ENCODE data around the gene HS6ST2.

HS6ST2 gene

DNA sequence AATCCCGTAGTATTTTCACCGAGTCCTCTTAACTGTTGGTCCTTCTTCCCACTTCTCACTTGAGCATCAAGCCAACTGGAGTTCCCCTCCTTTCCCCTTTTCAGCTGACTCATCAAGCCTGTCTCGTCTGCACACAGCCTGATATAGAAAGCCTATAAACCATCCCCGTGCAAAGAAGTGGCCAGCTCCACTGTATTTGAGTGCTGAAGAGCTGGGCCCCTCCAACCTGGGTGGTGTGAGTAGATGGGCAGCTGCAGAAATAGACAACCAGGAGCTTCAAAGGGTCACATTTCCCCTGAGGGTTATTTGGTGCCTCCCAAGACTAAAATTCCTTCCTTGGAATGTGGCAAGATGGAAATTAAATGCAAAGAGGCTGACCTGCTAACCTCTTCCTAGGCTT is 199.7 kb downstream of the HS6ST2 start (continued):
- TF ChIP-seq, protein P1, sequence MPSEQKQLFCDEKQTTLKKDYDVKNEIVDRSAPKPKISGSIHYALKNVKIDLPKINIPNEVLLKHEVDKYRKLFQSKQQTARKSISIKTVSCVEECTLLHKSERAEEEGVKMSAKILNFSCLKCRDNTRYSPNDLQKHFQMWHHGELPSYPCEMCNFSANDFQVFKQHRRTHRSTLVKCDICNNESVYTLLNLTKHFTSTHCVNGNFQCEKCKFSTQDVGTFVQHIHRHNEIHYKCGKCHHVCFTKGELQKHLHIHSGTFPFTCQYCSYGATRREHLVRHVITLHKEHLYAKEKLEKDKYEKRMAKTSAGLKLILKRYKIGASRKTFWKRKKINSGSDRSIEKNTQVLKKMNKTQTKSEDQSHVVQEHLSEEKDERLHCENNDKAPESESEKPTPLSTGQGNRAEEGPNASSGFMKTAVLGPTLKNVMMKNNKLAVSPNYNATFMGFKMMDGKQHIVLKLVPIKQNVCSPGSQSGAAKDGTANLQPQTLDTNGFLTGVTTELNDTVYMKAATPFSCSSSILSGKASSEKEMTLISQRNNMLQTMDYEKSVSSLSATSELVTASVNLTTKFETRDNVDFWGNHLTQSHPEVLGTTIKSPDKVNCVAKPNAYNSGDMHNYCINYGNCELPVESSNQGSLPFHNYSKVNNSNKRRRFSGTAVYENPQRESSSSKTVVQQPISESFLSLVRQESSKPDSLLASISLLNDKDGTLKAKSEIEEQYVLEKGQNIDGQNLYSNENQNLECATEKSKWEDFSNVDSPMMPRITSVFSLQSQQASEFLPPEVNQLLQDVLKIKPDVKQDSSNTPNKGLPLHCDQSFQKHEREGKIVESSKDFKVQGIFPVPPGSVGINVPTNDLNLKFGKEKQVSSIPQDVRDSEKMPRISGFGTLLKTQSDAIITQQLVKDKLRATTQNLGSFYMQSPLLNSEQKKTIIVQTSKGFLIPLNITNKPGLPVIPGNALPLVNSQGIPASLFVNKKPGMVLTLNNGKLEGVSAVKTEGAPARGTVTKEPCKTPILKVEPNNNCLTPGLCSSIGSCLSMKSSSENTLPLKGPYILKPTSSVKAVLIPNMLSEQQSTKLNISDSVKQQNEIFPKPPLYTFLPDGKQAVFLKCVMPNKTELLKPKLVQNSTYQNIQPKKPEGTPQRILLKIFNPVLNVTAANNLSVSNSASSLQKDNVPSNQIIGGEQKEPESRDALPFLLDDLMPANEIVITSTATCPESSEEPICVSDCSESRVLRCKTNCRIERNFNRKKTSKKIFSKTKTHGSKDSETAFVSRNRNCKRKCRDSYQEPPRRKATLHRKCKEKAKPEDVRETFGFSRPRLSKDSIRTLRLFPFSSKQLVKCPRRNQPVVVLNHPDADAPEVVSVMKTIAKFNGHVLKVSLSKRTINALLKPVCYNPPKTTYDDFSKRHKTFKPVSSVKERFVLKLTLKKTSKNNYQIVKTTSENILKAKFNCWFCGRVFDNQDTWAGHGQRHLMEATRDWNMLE (tag by site-specific recombination; conservative IDR thresholded peaks at IDR 0.05; ENCODE audit: low read depth), result no peak
- TF ChIP-seq, protein P2, sequence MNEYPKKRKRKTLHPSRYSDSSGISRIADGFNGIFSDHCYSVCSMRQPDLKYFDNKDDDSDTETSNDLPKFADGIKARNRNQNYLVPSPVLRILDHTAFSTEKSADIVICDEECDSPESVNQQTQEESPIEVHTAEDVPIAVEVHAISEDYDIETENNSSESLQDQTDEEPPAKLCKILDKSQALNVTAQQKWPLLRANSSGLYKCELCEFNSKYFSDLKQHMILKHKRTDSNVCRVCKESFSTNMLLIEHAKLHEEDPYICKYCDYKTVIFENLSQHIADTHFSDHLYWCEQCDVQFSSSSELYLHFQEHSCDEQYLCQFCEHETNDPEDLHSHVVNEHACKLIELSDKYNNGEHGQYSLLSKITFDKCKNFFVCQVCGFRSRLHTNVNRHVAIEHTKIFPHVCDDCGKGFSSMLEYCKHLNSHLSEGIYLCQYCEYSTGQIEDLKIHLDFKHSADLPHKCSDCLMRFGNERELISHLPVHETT (tag by site-specific recombination; IDR thresholded peaks at IDR 0.05), result no peak
- TF ChIP-seq ZNF239 (tag by site-specific recombination; IDR thresholded peaks at IDR 0.05) (no peak), ZNF571 (tag by site-specific recombination; IDR thresholded peaks at IDR 0.05) (no peak), ZFP69B (tag by site-specific recombination; IDR thresholded peaks at IDR 0.05) (no peak), ZNF157 (tag by site-specific recombination; IDR thresholded peaks at IDR 0.05) (no peak), ZNF121 (tag by site-specific recombination; IDR thresholded peaks at IDR 0.05) (no peak)

DNA sequence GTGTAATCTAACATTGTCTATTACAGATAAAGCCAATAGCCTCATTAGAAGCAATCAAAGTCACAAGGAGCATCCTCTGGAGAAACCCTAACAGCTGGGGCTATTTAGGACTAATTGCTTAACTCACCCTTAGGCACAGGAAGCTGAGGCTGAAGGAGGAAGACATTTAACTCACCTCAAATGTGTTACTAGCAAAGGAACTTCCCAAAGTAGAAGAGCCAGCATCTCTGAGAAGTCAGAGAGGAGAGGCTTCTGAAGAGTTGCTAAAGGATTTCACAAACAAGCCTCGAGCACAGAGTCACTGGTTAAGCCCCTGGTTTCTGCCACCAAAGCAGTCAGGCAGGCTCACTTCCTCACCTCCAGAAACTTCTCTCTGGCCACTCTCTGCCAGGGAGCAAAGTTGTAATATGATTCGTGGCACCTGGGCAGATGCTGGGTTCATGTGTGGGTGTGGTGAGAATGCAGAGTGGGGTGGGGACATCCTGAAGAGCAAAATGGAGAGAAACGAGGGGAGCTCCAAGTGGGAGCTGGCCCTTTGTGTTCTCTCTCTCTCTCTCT is 201.3 kb downstream of the HS6ST2 start:
- POLR2A ChIA-PET, result no interaction called here
- Histone ChIP-seq H3K4me3 (ENCODE audit: low read depth, low read length) (no peak overlapping the region), H3K36me3 (ENCODE audit: control insufficient read depth in 2 of 2, insufficient read depth in 1 of 2, low read length in 2 of 2) (no peaks in the 10 kb centered on the region), H3K4me1 (ENCODE audit: control insufficient read depth, insufficient read depth, low read length) (no peaks in the 10 kb centered on the region), H3K27ac (ENCODE audit: extremely low read depth, low read depth, low read length) (no peak overlapping the region), H3K9me3 (ENCODE audit: control insufficient read depth, insufficient read depth, low read depth, low read length) (no peaks in the 10 kb centered on the region)
- CTCF ChIA-PET, result interaction anchor here (0.5 kb wide), 1 partner anchor 177 kb away, joined by 3 read pairs; no protein-coding TSS in a partner anchor
- TF ChIP-seq ZNF214 (tag by site-specific recombination; IDR thresholded peaks at IDR 0.05; ENCODE audit: borderline replicate concordance) (no peak), ZNF302 (tag by site-specific recombination; IDR thresholded peaks at IDR 0.05; ENCODE audit: low read depth) (no peak), ZNF266 (tag by site-specific recombination; IDR thresholded peaks at IDR 0.05; ENCODE audit: low read depth) (no peak), OVOL3 (tag by site-specific recombination; IDR thresholded peaks at IDR 0.05) (no peak), PRDM1 (tag by site-specific recombination; IDR thresholded peaks at IDR 0.05) (no peak), GFI1B (tag by site-specific recombination; IDR thresholded peaks at IDR 0.05) (no peak), GLIS2 (tag by site-specific recombination; IDR thresholded peaks at IDR 0.05) (no peak)
- TF ChIP-seq, protein P3, sequence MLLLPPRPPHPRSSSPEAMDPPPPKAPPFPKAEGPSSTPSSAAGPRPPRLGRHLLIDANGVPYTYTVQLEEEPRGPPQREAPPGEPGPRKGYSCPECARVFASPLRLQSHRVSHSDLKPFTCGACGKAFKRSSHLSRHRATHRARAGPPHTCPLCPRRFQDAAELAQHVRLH (tag by site-specific recombination; IDR thresholded peaks at IDR 0.05), result no peak
- TF ChIP-seq, protein P4, sequence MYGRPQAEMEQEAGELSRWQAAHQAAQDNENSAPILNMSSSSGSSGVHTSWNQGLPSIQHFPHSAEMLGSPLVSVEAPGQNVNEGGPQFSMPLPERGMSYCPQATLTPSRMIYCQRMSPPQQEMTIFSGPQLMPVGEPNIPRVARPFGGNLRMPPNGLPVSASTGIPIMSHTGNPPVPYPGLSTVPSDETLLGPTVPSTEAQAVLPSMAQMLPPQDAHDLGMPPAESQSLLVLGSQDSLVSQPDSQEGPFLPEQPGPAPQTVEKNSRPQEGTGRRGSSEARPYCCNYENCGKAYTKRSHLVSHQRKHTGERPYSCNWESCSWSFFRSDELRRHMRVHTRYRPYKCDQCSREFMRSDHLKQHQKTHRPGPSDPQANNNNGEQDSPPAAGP (tag by site-specific recombination; IDR thresholded peaks at IDR 0.05), result no peak
- TF ChIP-seq, protein P5, sequence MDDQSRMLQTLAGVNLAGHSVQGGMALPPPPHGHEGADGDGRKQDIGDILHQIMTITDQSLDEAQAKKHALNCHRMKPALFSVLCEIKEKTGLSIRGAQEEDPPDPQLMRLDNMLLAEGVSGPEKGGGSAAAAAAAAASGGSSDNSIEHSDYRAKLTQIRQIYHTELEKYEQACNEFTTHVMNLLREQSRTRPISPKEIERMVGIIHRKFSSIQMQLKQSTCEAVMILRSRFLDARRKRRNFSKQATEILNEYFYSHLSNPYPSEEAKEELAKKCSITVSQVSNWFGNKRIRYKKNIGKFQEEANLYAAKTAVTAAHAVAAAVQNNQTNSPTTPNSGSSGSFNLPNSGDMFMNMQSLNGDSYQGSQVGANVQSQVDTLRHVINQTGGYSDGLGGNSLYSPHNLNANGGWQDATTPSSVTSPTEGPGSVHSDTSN (CRISPR knock-in tag; IDR thresholded peaks at IDR 0.05), result no peak
- TF ChIP-seq, protein P6, sequence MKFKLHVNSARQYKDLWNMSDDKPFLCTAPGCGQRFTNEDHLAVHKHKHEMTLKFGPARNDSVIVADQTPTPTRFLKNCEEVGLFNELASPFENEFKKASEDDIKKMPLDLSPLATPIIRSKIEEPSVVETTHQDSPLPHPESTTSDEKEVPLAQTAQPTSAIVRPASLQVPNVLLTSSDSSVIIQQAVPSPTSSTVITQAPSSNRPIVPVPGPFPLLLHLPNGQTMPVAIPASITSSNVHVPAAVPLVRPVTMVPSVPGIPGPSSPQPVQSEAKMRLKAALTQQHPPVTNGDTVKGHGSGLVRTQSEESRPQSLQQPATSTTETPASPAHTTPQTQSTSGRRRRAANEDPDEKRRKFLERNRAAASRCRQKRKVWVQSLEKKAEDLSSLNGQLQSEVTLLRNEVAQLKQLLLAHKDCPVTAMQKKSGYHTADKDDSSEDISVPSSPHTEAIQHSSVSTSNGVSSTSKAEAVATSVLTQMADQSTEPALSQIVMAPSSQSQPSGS (tag by site-specific recombination; IDR thresholded peaks at IDR 0.05; ENCODE audit: low read depth), result no peak
- TF ChIP-seq, protein P7, sequence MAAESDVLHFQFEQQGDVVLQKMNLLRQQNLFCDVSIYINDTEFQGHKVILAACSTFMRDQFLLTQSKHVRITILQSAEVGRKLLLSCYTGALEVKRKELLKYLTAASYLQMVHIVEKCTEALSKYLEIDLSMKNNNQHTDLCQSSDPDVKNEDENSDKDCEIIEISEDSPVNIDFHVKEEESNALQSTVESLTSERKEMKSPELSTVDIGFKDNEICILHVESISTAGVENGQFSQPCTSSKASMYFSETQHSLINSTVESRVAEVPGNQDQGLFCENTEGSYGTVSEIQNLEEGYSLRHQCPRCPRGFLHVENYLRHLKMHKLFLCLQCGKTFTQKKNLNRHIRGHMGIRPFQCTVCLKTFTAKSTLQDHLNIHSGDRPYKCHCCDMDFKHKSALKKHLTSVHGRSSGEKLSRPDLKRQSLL (tag by site-specific recombination; IDR thresholded peaks at IDR 0.05), result no peak
- TF ChIP-seq, protein P8, sequence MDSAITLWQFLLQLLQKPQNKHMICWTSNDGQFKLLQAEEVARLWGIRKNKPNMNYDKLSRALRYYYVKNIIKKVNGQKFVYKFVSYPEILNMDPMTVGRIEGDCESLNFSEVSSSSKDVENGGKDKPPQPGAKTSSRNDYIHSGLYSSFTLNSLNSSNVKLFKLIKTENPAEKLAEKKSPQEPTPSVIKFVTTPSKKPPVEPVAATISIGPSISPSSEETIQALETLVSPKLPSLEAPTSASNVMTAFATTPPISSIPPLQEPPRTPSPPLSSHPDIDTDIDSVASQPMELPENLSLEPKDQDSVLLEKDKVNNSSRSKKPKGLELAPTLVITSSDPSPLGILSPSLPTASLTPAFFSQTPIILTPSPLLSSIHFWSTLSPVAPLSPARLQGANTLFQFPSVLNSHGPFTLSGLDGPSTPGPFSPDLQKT (IDR thresholded peaks at IDR 0.05; ENCODE audit: borderline replicate concordance, low read depth, low read length), result no peak
